Mesodermal cell (in vitro differentiated cells): ENCODE results near the gene PTPRG.

Experiments
- H3K27ac ChIP-seq: 2 replicates; pipeline ENCODE4 v1.7.0; 2013; ENCODE audit warnings: mild to moderate bottlenecking, low read depth, low read length, moderate library complexity; ENCODE audit not compliant: severe bottlenecking
- H3K36me3 ChIP-seq: 2 replicates; pipeline ENCODE4 v1.7.1; 2013; ENCODE audit warnings: mild to moderate bottlenecking, low read length, moderate library complexity; ENCODE audit not compliant: control insufficient read depth, insufficient read depth
- H3K4me1 ChIP-seq: one replicate; pipeline ENCODE4 v1.7.1; 2013; ENCODE audit warnings: mild to moderate bottlenecking, low read length; ENCODE audit not compliant: insufficient read depth, control insufficient read depth, poor library complexity, severe bottlenecking
- H3K4me3 ChIP-seq: 2 replicates; pipeline ENCODE4 v1.7.0; 2013; ENCODE audit warnings: low read length, control low read depth, mild to moderate bottlenecking; ENCODE audit not compliant: insufficient read depth, poor library complexity, severe bottlenecking; ENCODE audit errors: extremely low read depth
- H3K9me3 ChIP-seq: 2 replicates; pipeline ENCODE4 v1.7.1; 2013; ENCODE audit warnings: mild to moderate bottlenecking, low read length, moderate library complexity; ENCODE audit not compliant: control insufficient read depth
- WGBS, 2 experiments: methylation state at CpG; one replicate each; pipeline ENCODE4 v1.1.5; 2013; ENCODE audit warnings: missing lambda C conversion rate in 2 of 2; ENCODE audit not compliant: insufficient coverage in 2 of 2; 5-methylcytosine and 5-hydroxymethylcytosine counted together

PTPRG gene

GRCh38 chr3:61666615-61667330, 105.4 kb downstream of the PTPRG start:
- no peak overlapping the region for H3K4me3 ChIP-seq
- 100% methylated on average over 1 of the region's 6 CpGs; no CpG with 5 or more reads in 1 of the 2 experiments for WGBS, 2 experiments
- H3K27ac ChIP-seq: no peak overlapping the region
- H3K9me3 ChIP-seq: no peaks in the 10 kb centered on the region
- H3K36me3 ChIP-seq: no peaks in the 10 kb centered on the region
- H3K4me1 ChIP-seq: peaks cover 18% of the 10 kb centered on the region

GRCh38 chr3:61667383-61667782, 106.0 kb downstream of the PTPRG start:
- Histone ChIP-seq H3K4me3 (no peak overlapping the region), H3K36me3 (no peaks in the 10 kb centered on the region), H3K27ac (no peak overlapping the region), H3K9me3 (no peaks in the 10 kb centered on the region), H3K4me1 (peaks cover 18% of the 10 kb centered on the region)
- WGBS, 2 experiments: 67 to 91% methylated on average over 1 to 6 of the region's 6 CpGs

- Histone ChIP-seq H3K4me3 (no peak overlapping the region), H3K9me3 (no peaks in the 10 kb centered on the region), H3K36me3 (no peaks in the 10 kb centered on the region), H3K27ac (no peak overlapping the region), H3K4me1 (peaks cover 18% of the 10 kb centered on the region)
These were observed 106.4 kb downstream of the PTPRG start for GRCh38 chr3:61667814-61668213.

GRCh38 chr3:61668317-61668864, 107.0 kb downstream of the PTPRG start:
- 67 to 71% methylated on average over 1 to 4 of the region's 5 CpGs for WGBS, 2 experiments
- Histone ChIP-seq H3K4me1 (peaks cover 18% of the 10 kb centered on the region), H3K4me3 (no peak overlapping the region), H3K27ac (no peak overlapping the region), H3K36me3 (no peaks in the 10 kb centered on the region), H3K9me3 (no peaks in the 10 kb centered on the region)

GRCh38 chr3:61669203-61669602, 107.8 kb downstream of the PTPRG start:
- no peaks in the 10 kb centered on the region for H3K36me3 ChIP-seq
- peaks cover 12% of the 10 kb centered on the region for H3K4me1 ChIP-seq
- no peak overlapping the region for H3K4me3 ChIP-seq
- no peak overlapping the region for H3K27ac ChIP-seq
- no peaks in the 10 kb centered on the region for H3K9me3 ChIP-seq
- WGBS, 2 experiments: 78 to 100% methylated on average over 2 to 3 of the region's 3 CpGs

- Histone ChIP-seq H3K4me1 (peaks cover 12% of the 10 kb centered on the region), H3K36me3 (no peaks in the 10 kb centered on the region), H3K27ac (no peak overlapping the region), H3K9me3 (no peaks in the 10 kb centered on the region), H3K4me3 (no peak overlapping the region)
- 77 to 78% methylated on average over 3 of the region's 6 CpGs for WGBS, 2 experiments
These were observed 108.4 kb downstream of the PTPRG start for GRCh38 chr3:61669668-61670299.

GRCh38 chr3:61673651-61674050, 112.3 kb downstream of the PTPRG start:
- no peak overlapping the region for H3K27ac ChIP-seq
- H3K9me3 ChIP-seq: no peaks in the 10 kb centered on the region
- peaks cover 12% of the 10 kb centered on the region for H3K4me1 ChIP-seq
- no peak overlapping the region for H3K4me3 ChIP-seq
- H3K36me3 ChIP-seq: no peaks in the 10 kb centered on the region
- WGBS, 2 experiments: 83 to 100% methylated on average over 1 to 2 of the region's 3 CpGs

- no CpG with 5 or more reads among the region's 1 CpG for WGBS, 2 experiments
- Histone ChIP-seq H3K27ac (no peak overlapping the region), H3K4me3 (no peak overlapping the region), H3K4me1 (peaks cover 11% of the 10 kb centered on the region), H3K36me3 (no peaks in the 10 kb centered on the region), H3K9me3 (no peaks in the 10 kb centered on the region)
These were observed 113.2 kb downstream of the PTPRG start for GRCh38 chr3:61674596-61674995.

GRCh38 chr3:61679026-61679425, 117.7 kb downstream of the PTPRG start:
- Histone ChIP-seq H3K4me1 (peaks cover 6% of the 10 kb centered on the region), H3K9me3 (no peaks in the 10 kb centered on the region), H3K27ac (no peak overlapping the region), H3K36me3 (no peaks in the 10 kb centered on the region), H3K4me3 (no peak overlapping the region)
- 96 to 100% methylated on average over 3 to 4 of the region's 4 CpGs for WGBS, 2 experiments

- 57 to 100% methylated on average over 1 of the region's 3 CpGs for whole genome bisulfite sequencing, 2 experiments
- H3K9me3 ChIP-seq: no peaks in the 10 kb centered on the region
- H3K4me1 ChIP-seq: peaks cover 8% of the 10 kb centered on the region
- H3K36me3 ChIP-seq: no peaks in the 10 kb centered on the region
- H3K4me3 ChIP-seq: no peak overlapping the region
- no peak overlapping the region for H3K27ac ChIP-seq
These were observed 119.2 kb downstream of the PTPRG start for GRCh38 chr3:61680617-61681016.

- no peak overlapping the region for H3K27ac ChIP-seq
- no peaks in the 10 kb centered on the region for H3K9me3 ChIP-seq
- H3K36me3 ChIP-seq: no peaks in the 10 kb centered on the region
- WGBS, 2 experiments: 89 to 98% methylated on average over 5 of the region's 5 CpGs
- H3K4me1 ChIP-seq: peaks cover 12% of the 10 kb centered on the region
- no peak overlapping the region for H3K4me3 ChIP-seq
These were observed 120.3 kb downstream of the PTPRG start for GRCh38 chr3:61681636-61682035.
